Measurements from ENCODE around the gene BABAM1.

GRCh38 chr19:17279436-17279835, 12.2 kb downstream of the BABAM1 start:
- TF ChIP-seq CTCF (IDR thresholded peaks at IDR 0.05) = no peak
- no peak for TF ChIP-seq POLR2A (IDR thresholded peaks at IDR 0.05)
- no peak for TF ChIP-seq POLR2AphosphoS5 (IDR thresholded peaks at IDR 0.05)
- TF ChIP-seq EP300 (IDR thresholded peaks at IDR 0.05) = no peak

Data from upper lobe of left lung (tissue), 4 donors.